GM04503 (cell line): Measurements from ENCODE around the gene ZNF778.
A peak's percentile ranks its signal among the peaks of the same experiment; 100 is the strongest.

Experiments used
- DNase-seq: peaks from one replicate; pipeline ENCODE4 v3.0.0-alpha.2; 2012; ENCODE audit warnings: low read depth

Gene ZNF778

DNA sequence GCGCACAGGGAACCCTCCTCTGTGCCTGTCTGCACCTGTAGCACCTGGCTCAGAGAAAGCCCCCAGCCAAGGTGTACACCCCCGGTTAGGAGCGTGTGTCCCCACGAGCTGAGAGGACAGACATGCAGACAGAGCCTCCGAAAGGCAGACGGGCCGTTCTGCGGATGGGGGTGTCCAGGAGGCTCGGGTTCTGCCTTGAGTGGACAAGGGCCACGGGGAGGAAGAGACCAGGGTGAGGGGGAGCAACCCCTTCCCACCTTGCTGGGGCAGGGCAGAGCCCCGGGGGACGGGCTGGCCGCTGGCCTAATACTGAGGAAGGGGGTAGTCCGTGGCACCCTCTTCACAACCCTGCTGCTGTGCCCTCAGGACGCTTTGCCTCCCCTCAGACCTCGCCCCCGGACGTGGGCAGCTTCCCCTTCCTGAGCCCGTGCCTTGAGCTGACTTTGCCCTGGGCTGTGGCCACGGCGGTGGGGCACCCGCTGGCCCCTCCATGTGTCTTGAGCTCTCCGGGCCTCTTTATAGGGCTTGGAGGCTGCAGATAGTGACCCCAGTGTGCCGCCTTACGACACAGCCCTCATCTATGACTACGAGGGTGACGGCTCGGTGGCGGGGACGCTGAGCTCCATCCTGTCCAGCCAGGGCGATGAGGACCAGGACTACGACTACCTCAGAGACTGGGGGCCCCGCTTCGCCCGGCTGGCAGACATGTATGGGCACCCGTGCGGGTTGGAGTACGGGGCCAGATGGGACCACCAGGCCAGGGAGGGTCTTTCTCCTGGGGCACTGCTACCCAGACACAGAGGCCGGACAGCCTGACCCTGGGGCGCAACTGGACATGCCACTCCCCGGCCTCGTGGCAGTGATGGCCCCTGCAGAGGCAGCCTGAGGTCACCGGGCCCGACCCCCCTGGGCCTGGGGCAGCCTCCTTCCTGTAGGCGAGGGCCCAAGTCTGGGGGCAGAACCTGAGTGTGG, 22.9 kb upstream of the ZNF778 start:
- no peak for DNase-seq

DNA sequence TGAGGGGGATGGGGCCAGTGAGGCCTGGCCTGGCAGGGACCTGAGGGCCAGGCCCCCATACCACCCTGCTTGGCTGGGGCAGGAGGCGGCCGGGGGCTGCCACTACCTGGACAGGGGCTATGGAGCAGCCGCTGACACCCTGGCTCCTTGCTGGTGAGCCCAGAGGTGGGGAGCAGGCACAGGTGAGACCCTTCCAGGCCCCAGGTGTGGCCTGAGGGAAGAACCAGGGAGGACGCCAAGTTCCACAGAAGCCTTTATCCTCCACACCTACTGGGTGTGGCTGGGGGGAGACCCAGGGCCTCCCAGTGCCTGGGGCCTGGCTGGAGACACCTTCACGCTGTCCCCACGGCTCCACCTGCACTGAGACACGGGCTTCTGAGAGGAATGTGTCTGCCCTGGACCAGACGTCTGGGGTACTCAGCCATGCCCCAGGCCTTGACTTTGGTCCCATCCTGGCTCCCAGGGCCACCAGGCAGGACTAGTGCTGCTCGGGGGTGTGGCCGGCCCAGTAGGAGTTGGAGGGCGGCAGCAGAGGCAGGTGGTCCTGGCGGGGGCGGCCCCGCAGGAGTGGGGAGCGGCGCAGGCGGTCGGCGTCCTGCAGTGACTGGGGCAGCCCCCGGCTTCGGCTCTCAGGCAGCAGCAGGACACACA, 21.9 kb upstream of the ZNF778 start:
- DNase-seq = no peak

DNA sequence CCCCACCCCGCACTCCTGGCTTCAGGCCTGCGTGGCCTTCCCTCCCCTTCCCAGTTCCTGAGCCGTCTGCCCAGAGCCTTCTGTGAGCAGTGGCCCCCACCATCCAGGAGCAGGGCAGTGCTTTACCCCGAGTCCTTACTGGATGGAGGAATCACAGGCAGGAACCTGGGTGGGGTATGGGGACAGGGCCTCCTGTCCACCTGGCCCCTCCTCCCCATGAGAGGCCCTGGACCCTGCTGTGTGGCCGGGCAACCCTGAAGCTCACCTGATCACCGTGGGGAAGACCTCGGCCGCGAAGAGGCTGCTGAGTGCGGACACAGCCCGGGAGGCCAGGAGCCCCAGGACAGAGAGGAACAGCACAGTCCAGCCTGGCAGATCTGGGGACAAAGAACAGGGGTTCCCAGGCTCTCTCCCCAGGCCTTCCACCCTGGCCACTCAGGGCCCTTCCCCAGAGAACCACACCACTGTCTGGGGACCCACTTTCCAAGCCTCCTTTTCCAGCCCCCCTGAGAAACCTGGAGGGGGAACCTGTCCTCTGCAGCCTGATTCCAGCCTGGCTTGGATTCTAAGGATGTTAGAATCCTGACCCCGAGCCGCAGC, 20.4 kb upstream of the ZNF778 start:
- no peak for DNase-seq

- no peak for DNase-seq
Measured at GRCh38 chr16:89197633-89198416, 19.7 kb upstream of the ZNF778 start.

GRCh38 chr16:89198417-89199240, 18.9 kb upstream of the ZNF778 start:
- no peak for DNase-seq

DNA sequence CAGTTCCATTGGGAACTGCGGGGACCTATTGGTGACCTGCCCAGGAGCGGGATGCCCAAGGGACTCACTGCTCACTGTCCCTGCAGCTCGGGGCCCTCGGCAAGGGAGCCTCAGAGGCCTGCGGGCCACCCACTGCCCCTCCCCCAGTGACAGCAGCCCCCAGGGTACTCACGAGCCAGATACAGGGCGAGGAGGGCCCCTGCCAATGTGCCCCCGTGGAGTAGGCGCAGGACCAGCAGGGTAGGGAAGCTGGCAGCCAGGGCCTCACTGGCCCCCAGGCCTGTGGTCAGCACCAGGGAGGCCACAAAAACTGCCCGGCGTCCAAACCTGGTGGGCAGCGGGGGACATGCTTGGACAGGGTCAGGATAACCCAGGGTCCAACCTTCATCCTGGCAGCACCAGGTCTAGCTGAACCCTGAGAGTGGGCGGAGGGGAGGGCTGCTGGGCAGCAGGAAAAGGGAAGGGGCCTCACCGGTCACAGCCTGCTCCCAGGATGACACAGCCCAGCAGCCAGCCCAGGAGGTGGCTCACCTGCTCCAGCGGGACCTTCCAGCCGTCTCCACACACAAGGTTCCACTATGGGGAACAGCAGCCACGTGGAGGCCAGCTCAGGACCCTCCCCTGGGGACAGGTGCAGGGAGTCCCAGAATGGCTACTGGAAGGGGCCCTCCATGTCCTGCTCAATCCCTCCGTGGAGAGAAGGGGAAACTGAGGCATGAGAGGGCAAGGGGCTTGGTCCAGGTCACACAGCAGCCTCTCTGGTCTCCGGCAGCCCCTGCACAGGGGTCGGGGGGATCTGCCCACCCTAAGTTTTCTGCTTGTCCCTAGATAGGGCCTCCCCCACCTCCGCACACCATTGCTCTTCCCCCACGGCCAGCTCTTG, 18.0 kb upstream of the ZNF778 start:
- no peak for DNase-seq

- no peak for DNase-seq
Measured at GRCh38 chr16:89200124-89200849, 17.2 kb upstream of the ZNF778 start, which contains the start of gene SLC22A31. Gene SLC22A31, minus strand, starts transcription at chr16:89200537. Its CDS starts 36 bp downstream, at chr16:89200501.

DNA sequence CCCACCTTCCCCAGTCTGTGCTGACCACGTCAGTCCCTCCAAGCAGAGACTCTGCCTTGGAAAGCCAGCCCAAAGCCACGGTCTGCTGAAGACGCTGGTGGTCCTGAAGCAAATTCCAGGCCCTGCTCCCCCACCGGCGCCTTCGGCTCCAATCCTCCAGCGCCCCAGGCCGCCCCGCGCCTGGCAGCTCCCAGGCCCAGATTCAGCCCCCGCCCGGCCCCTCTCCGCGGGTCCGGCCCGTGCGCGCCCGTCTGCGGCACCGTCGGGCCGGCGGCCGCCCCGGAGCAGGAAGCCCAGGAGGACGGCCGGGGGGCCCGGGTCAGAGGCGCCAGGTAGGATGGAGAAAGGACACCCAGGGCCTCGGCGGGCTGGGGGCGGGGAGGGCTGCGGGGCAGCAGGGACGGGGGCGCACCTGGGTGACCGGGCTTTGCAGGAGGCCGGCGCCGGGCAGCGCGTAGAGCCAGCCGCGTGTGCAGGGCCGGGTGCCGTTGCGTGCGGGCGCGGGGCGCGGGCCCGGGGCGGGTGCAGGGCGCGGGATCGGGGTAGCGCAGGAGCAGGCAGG, 16.6 kb upstream of the ZNF778 start:
- DNase-seq = no peak

DNA sequence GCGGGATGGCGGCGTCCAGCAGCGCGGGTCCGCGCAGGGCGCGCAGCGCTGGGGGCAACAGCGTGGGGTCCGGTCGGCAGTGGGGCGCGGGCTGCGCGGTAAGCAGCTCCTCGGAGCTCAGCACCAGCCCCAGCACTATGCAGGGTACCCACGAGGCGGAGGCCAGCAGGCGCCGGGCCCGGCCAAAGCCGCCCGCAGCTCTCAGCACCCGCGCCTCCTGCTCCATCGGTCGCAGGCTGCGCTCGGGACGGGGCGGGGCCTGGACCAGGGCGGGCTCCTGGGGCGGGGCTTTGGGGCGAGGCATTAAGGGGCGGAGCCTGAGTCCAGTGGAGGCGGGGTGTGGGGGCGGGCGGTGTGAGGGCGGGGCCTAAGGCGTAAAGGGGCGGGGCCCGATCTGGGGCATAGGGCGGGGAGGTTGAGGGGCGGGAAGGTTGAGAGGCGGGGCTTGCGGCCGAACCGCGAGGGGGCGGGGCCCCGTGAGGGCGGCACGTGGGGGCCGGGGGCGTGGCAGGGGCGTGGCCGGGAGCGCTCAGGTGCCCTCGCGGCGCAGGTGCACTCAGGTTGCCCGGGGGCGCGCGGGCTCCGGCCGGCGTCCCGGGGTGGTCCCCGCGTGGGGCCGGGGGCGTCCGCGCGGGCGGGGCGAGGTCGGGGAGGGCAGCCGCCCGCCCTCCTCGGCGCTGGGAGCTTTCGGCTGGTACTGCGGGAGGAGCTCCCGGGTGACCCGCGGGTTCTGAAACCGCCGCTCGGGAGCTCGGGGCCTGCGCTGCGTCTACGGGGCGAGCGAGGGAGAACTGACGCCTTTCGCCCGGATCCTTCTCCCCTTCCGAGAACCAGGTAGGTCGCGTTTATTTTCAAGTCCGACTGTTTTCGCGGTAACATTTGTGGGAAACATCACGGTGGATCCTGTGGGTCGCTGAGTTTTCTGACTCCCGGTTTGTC, 15.8 kb upstream of the ZNF778 start:
- DNase-seq = no peak

DNA sequence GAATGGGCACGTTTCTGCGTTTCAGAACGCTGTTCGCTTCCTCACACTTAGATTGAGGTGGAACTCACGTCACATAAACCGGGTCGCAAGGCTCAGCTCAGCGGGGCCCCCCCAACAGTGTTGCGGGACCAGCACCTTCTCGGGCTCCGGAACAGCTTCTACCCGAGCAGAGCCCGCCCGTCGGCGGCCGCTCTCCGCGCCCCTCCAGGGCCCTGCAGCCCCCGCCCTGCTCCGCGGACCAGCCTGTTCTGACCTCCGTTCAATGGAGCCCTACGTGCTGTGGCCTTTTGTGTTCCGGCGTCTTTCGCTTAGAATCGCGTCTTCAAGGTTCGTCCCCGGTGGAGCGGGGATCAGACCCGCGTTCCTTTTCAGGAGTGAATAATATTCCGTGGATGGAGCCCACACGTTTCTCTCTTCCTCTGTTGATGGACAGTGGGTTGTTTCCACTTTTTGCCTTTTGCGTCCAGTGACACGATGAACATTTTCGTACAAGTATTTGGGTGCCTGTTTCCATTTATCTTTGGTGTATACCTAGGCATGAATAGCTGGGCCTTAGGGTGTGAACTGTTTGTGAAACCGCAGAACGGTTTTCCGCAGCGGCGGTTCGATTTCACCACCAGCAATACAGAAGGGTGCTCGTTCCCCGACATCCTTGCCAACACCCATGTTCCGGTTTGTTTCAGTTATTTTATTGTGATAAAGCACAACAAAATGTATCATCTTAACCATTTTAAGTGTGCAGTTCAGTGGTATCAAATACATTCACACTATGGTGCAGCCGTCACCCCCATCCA, 14.9 kb upstream of the ZNF778 start:
- DNase-seq = no peak

- DNase-seq = no peak
Measured at GRCh38 chr16:89207993-89208392, 9.5 kb upstream of the ZNF778 start.

GRCh38 chr16:89209522-89210044, 7.9 kb upstream of the ZNF778 start:
- no peak for DNase-seq

GRCh38 chr16:89210165-89210903, 7.2 kb upstream of the ZNF778 start:
- DNase-seq = no peak

DNA sequence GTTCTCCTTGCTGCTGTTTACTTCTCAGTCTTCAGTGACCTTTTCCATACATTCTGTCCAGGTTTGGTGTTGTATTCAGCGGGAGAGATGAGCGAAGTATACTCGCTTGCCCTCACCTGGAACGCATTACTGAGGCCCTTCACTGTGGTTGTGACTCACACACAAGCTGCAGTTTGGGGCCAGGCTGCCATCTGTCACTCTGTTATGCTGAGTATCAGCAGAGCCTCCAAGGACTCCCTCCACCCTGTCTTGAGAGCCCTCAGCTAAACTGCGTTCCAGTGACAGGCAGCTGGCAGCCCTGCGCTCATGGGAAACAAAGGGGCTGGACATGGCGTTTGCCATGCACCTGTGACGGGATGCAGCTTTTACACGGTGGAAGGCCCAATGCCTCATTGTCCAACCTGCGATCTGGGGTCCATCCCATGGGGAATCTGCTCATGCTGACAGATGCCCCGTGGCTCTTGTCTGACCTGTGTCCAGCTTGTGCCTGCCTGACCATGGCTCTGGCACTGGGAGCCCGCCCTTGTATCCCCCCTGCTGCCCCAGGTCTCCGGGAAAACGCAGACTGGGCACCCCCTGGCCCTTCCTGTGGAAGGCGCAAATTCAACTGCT, 6.5 kb upstream of the ZNF778 start:
- DNase-seq = peak; percentile 7

DNA sequence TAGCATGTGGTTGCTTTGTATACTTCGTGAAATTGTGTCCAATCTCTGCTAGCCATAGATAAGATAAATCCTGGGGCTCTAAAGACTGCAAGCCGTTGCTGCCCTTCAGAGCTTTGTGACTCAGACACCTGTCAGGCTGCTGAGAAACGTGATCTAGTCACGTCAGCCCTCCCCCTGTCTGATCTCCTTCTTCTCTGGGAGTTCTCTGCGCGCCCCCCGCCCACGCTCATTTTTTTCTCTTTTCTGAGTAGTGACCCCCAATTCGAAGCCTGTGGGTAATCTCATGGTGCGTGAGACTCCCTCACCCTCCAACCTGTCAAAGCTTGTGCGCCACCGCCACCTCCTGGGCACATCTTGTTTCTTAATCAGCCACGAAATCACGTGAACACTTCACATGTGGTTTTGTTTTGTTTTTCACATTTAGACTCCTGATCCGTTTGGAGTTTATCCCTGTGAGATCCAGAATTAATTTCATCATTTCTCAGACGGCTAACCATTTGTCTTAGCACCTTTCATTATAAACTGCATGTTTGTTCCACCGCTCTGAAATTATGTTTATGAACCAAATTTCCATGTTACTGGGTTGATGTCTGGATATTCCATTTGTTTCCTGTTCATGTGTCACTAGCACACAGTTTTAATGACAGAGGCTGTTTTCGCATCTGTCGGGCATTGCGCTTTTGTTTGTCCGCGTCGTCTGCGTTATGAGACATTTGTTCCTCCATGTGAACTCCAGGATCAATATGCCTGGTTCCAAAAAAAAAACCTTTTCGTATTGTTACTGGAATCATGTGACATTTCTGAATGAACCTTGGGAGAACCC, 977 bp upstream of the ZNF778 start:
- peak; percentile 42 for DNase-seq
